HepG2 (cell line): ENCODE results near the gene PEA15. TPM values are rescaled to one million over a fixed set of nuclear protein-coding genes. Genes with fewer than 3 reads are reported as not detected.

Experiments
- ATAC-seq: fragments of 200-7000 bp; cut with Tn5 transposase; 3 replicates; pipeline ENCODE4 v1.9.1; 2020; ENCODE audit warnings: mild to moderate bottlenecking, moderate library complexity
- BruUV-seq: library from RNA; stranded (reverse); fragments of 400-500 nt; replicated peaks from 2 replicates; lab custom pipeline; 2021; lab: Mats Ljungman, UMichigan
- CTCF ChIA-PET: fragments of 300-600 bp; formaldehyde crosslinking; extraction: SDS; loops from one replicate; lab custom pipeline; 2021; ENCODE audit warnings: low total read pairs, inconsistent platforms, low intra/inter-chr PET ratio; lab: Yijun Ruan, JAX
- POLR2A ChIA-PET: fragments of 350-600 bp; sonication (Branson Sonifier 250); formaldehyde crosslinking; loops from one replicate; lab custom pipeline; 2020; ENCODE audit warnings: antibody characterized with exemption, inconsistent platforms; lab: Yijun Ruan, JAX
- DNase-seq: peaks from one replicate; pipeline ENCODE4 v3.0.0-alpha.2; 2015; ENCODE audit warnings: low spot score
- FAIRE-seq: peaks from 3 replicates; lab custom pipeline; 2011; peaks lifted over from hg19 to GRCh38; lab: Jason Lieb, UNC
- H2AFZ ChIP-seq: one replicate; pipeline ENCODE4 v1.6.1; 2011; ENCODE audit warnings: low read length, inconsistent platforms
- H3K27ac ChIP-seq: fragments of 300-600 bp; 3 replicates; pipeline ENCODE4 v1.8.0; 2011; ENCODE audit warnings: mixed run types, mild to moderate bottlenecking, mixed read lengths, low read length, inconsistent platforms; ENCODE audit not compliant: insufficient read depth; ENCODE audit errors: extremely low read length
- H3K27me3 ChIP-seq, 2 experiments: fragments of 200-600 bp in 1 of 2; 2 replicates in 1 of 2; 3 replicates in 1 of 2; pipeline versions ENCODE4 v1.6.0 to v1.8.0; 2011; ENCODE audit warnings: low read length in 2 of 2, mild to moderate bottlenecking in 2 of 2, moderate library complexity in 2 of 2, inconsistent platforms in 1 of 2; ENCODE audit not compliant: insufficient read depth in 2 of 2, control insufficient read depth in 1 of 2
- H3K36me3 ChIP-seq, 2 experiments: fragments of 200-600 bp in 1 of 2; replicated peaks in 1 of 2; 2 replicates in 1 of 2; 3 replicates in 1 of 2; pipeline versions ENCODE4 v1.5.1 to v1.8.0; 2011; ENCODE audit warnings: low read length in 2 of 2, inconsistent platforms in 1 of 2; ENCODE audit not compliant: insufficient read depth in 2 of 2, control insufficient read depth in 1 of 2
- H3K4me1 ChIP-seq: 2 replicates; pipeline ENCODE4 v1.5.1; 2012; ENCODE audit warnings: low read length, inconsistent platforms; ENCODE audit not compliant: insufficient read depth
- H3K4me2 ChIP-seq: 2 replicates; pipeline ENCODE4 v1.6.0; 2011; ENCODE audit warnings: low read depth, low read length, inconsistent platforms
- H3K4me3 ChIP-seq, 3 experiments: fragments of 200-600 bp in 1 of 3; sonication (generic), shearing (Covaris generic) in 1 of 3; replicated peaks in 1 of 3; 2 replicates each; pipeline ENCODE4 v1.5.1; 2011 to 2016; ENCODE audit warnings: low read length in 3 of 3, inconsistent platforms in 2 of 3, low read depth in 2 of 3, mild to moderate bottlenecking in 2 of 3, control low read depth in 1 of 3, mixed read lengths in 1 of 3; ENCODE audit not compliant: insufficient read depth in 1 of 3
- H3K79me2 ChIP-seq: one replicate; pipeline ENCODE4 v1.6.1; 2011; ENCODE audit warnings: low read length, inconsistent platforms; ENCODE audit not compliant: insufficient read depth
- H3K9ac ChIP-seq: 2 replicates; pipeline ENCODE4 v1.6.0; 2011; ENCODE audit warnings: mild to moderate bottlenecking, low read depth, low read length, inconsistent platforms; ENCODE audit not compliant: insufficient read depth
- H3K9me3 ChIP-seq: 2 replicates; pipeline ENCODE4 v1.5.1; 2012; ENCODE audit warnings: mild to moderate bottlenecking, low read length
- H4K20me1 ChIP-seq: 2 replicates; pipeline ENCODE4 v1.6.0; 2011; ENCODE audit warnings: inconsistent platforms, mild to moderate bottlenecking, low read length, moderate library complexity; ENCODE audit not compliant: insufficient read depth
- AHDC1 ChIP-seq: sonication (generic); formaldehyde crosslinking; IDR thresholded peaks from 2 replicates; pipeline ENCODE4 v1.5.1; 2020; ENCODE audit warnings: mild to moderate bottlenecking, missing genetic modification reagents, borderline replicate concordance
- CEBPZ ChIP-seq: IDR thresholded peaks from 2 replicates; pipeline ENCODE4 v1.6.1; 2012; ENCODE audit warnings: low read length, improper control_type of control experiment
- DNMT3B ChIP-seq: conservative IDR thresholded peaks from 2 replicates; pipeline ENCODE4 v1.6.1; 2016; ENCODE audit warnings: missing biosample characterization, control low read depth
- NONO ChIP-seq, 2 experiments: fragments of 450-650 bp in 1 of 2; sonication (generic) in 1 of 2; formaldehyde crosslinking in 1 of 2; IDR thresholded peaks in 1 of 2; conservative IDR thresholded peaks in 1 of 2; 2 replicates each; pipeline versions ENCODE4 v1.6.1 to v1.8.0; 2017 to 2022; ENCODE audit warnings: mild to moderate bottlenecking in 1 of 2, missing genetic modification reagents in 1 of 2, moderate library complexity in 1 of 2
- PHB2 ChIP-seq: fragments of 450-650 bp; IDR thresholded peaks from 2 replicates; pipeline ENCODE4 v1.6.1; 2018; ENCODE audit not compliant: partially characterized antibody
- RFXANK ChIP-seq: IDR thresholded peaks from 2 replicates; pipeline ENCODE4 v1.6.1; 2016
- TEAD3 ChIP-seq: optimal IDR thresholded peaks from 2 replicates; pipeline ENCODE3; 2016; ENCODE audit warnings: borderline replicate concordance
- ZBTB20 ChIP-seq: sonication (generic); formaldehyde crosslinking; IDR thresholded peaks from 2 replicates; pipeline ENCODE4 v1.8.1; 2023; ENCODE audit warnings: missing genetic modification reagents, low read depth, mild to moderate bottlenecking, borderline replicate concordance
- ZFP37 ChIP-seq: sonication (generic); formaldehyde crosslinking; IDR thresholded peaks from 2 replicates; pipeline ENCODE4 v1.4.0; 2020; ENCODE audit warnings: missing genetic modification reagents, borderline replicate concordance
- ZNF660 ChIP-seq: sonication (generic); formaldehyde crosslinking; IDR thresholded peaks from 2 replicates; pipeline ENCODE4 v1.5.1; 2020; ENCODE audit warnings: mild to moderate bottlenecking, low read depth, missing genetic modification reagents, borderline replicate concordance
- ZSCAN30 ChIP-seq: sonication (generic); formaldehyde crosslinking; IDR thresholded peaks from 2 replicates; pipeline ENCODE4 v1.5.0; 2020; ENCODE audit warnings: mild to moderate bottlenecking, missing genetic modification reagents
- in situ Hi-C: cut with HindIII; loops from 2 replicates; pipeline ENCODE4 v1.10.0; 2017; ENCODE audit warnings: low pct_unique_long_range_greater_than_20kb; ENCODE audit not compliant: extremely low pct_ligation_motif_present
- intact Hi-C: fragments of 100-400 bp; cut with micrococcal nuclease; formaldehyde crosslinking; loops from one replicate; pipeline ENCODE4 v1.10.0; 2022; ENCODE audit not compliant: unreplicated experiment
- polyA plus RNA-seq, 8 experiments: library from polyadenylated mRNA; depleted of rRNA in 3 of 8; stranded (reverse) in 7 of 8; unstranded in 1 of 8; fragments of >200 nt; fragmentation: Illumina TruSeq in 4 of 8; extraction: Trizol in 4 of 8; gene quantifications; 2 replicates each; pipeline versions ENCODE4 v1.2.1 to v1.2.3, GENCODE V29; 2011 to 2016; ENCODE audit warnings: low read depth in 4 of 8, missing spikeins in 1 of 8, mixed read lengths in 1 of 8; ENCODE audit not compliant: insufficient read depth in 1 of 8
- total RNA-seq, 5 experiments: library from RNA; depleted of rRNA; stranded (reverse); fragments of >200 nt; fragmentation: Illumina TruSeq; extraction: Trizol; gene quantifications; 2 replicates each; pipeline ENCODE4 v1.2.3, GENCODE V29; 2016; ENCODE audit warnings: low read depth in 1 of 5
- TF ChIP-seq, protein P1 (sequence below): sonication (generic); formaldehyde crosslinking; IDR thresholded peaks from 2 replicates; pipeline ENCODE4 v1.8.1; 2022; ENCODE audit warnings: low read depth, mild to moderate bottlenecking, missing genetic modification reagents

PEA15 gene
- total and polyA plus RNA-seq, 2 of the 13 experiments (the other 11 are each of a cell fraction or from before 2014, with no cell fraction given) = 12.1 to 35.2 TPM

DNA sequence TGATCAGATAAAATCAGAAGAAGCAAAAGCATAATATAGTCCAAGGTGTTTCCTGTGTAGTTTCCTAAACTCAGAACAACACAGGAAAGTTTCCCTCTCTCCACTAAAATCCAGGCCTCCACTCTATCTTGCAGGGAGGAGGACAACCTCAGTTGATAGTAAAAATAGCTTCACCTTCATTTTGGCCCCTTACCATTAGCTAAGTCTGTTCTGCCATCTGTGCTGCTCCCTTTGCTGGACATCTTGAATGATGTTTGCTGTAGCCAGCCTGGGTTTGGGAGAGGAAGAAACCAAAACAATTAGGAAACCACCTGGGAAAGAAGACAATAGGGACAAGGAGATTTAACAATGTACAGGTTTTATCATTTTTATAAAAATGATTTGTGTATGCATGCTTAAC is 38.6 kb downstream of the PEA15 start:
- BruUV-seq = no TSS peak
- H3K9me3 ChIP-seq = no peaks in the 10 kb centered on the region
- no peak for DNase-seq
- no peaks in the 10 kb centered on the region for H3K4me1 ChIP-seq
- no peak overlapping the region for H3K4me3 ChIP-seq
- peaks cover 28% of the 10 kb centered on the region for H3K79me2 ChIP-seq
- FAIRE-seq = no peak
- H2AFZ ChIP-seq = no peak overlapping the region
- in situ Hi-C loops = no loop called here
- CTCF ChIA-PET = no interaction called here
- H3K4me2 ChIP-seq = no peak overlapping the region
- H3K36me3 ChIP-seq = peaks cover 11 to 42% of the 10 kb centered on the region in 2 experiments; a peak in 4 of 5 replicates
- no peak overlapping the region for H3K9ac ChIP-seq
- intact Hi-C loops = no loop called here
- H3K27ac ChIP-seq = no peak overlapping the region
- H3K27me3 ChIP-seq = no peaks in the 10 kb centered on the region
- ATAC-seq = no peak
- H4K20me1 ChIP-seq = no peaks in the 10 kb centered on the region
- POLR2A ChIA-PET = no interaction called here
- TF ChIP-seq RFXANK (CRISPR knock-in tag) (no peak), TEAD3 (CRISPR knock-in tag) (no peak), ZFP37 (CRISPR knock-in tag) (no peak), ZSCAN30 (CRISPR knock-in tag) (no peak), PHB2 (no peak), CEBPZ (no peak), NONO (IDR thresholded peaks at IDR 0.05) (no peak), NONO (CRISPR knock-in tag; conservative IDR thresholded peaks at IDR 0.05) (no peak), DNMT3B (CRISPR knock-in tag) (no peak), AHDC1 (CRISPR knock-in tag) (no peak), ZBTB20 (CRISPR knock-in tag) (no peak), ZNF660 (CRISPR knock-in tag) (no peak)
- TF ChIP-seq, protein P1, sequence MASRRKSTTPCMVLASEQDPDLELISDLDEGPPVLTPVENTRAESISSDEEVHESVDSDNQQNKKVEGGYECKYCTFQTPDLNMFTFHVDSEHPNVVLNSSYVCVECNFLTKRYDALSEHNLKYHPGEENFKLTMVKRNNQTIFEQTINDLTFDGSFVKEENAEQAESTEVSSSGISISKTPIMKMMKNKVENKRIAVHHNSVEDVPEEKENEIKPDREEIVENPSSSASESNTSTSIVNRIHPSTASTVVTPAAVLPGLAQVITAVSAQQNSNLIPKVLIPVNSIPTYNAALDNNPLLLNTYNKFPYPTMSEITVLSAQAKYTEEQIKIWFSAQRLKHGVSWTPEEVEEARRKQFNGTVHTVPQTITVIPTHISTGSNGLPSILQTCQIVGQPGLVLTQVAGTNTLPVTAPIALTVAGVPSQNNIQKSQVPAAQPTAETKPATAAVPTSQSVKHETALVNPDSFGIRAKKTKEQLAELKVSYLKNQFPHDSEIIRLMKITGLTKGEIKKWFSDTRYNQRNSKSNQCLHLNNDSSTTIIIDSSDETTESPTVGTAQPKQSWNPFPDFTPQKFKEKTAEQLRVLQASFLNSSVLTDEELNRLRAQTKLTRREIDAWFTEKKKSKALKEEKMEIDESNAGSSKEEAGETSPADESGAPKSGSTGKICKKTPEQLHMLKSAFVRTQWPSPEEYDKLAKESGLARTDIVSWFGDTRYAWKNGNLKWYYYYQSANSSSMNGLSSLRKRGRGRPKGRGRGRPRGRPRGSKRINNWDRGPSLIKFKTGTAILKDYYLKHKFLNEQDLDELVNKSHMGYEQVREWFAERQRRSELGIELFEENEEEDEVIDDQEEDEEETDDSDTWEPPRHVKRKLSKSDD = no peak
